Fibroblast of skin of left biceps (primary cell): ENCODE measurements around the gene CLDN24.

ENCODE experiments used
- DNase-seq, 2 experiments: peaks; one replicate each; pipeline ENCODE4 v3.0.0-alpha.2; 2013; ENCODE audit warnings: low read depth in 2 of 2

CLDN24 gene

DNA sequence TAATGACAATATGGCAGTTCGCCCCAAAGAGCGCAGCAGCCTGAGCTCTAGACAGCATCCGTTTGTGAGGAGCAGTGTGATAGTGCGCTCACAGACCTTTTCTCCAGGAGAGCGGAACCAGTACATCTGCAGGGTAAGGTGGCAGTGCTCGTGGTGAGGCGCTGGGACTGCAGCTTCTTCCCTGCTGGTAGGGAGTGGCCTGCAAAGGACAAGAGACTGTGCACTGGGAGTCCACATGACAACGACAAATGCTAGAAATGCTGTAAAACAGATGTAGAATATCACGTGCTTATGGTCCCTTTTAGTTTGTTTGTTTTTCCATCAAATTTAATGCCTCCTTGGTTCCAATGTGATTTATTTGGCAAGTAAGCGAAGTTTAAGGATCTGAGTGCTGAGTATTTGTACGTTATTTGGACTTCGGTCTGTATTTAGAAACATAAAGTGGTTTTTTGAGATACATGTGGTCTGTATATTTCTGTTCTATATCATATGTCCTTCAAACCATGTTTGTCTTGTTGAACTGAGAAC lies 37.9 kb downstream of the CLDN24 start:
- DNase-seq = no peak

GRCh38 chr4:183276106-183276505 lies 46.1 kb downstream of the CLDN24 start:
- no peak for DNase-seq

DNA sequence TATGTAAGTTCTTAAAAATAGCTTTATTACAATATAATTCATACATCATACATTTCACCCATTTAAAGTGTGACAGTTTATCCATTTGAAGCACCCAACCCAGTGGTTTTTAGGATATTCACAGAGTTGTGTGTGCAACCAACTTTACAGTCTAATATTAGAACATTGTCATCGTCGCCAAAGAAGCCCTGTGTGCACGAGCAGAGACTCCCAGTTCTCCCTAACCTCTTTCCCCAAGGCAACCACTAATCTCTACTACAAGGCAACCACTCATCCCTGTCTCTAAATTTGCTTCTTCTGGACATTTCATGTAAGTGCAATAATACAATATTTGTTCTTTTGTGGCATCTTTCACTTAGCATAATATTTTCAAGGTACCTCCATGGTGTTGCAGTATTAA lies 49.8 kb downstream of the CLDN24 start:
- no peak for DNase-seq
